Tibial nerve (tissue), 4 donors: Measurements from ENCODE around the gene OCIAD2.

Experiments used
- EP300 ChIP-seq, 2 donors: sonication (generic); formaldehyde crosslinking; IDR thresholded peaks; one replicate each; pipeline ENCODE4 v1.6.1; 2017; ENCODE audit warnings: antibody characterized with exemption in 2 of 2, mild to moderate bottlenecking in 1 of 2
- TF ChIP-seq, protein P1 (sequence below), 5 experiments: fragments of 200-600 bp in 3 of 5; fragments of 450-650 bp in 2 of 5; sonication (generic) in 3 of 5; IDR thresholded peaks; one replicate each; pipeline ENCODE4 v1.5.1; 2016 to 2019; ENCODE audit warnings: antibody characterized with exemption in 5 of 5, mild to moderate bottlenecking in 3 of 5, moderate library complexity in 2 of 5

DNA sequence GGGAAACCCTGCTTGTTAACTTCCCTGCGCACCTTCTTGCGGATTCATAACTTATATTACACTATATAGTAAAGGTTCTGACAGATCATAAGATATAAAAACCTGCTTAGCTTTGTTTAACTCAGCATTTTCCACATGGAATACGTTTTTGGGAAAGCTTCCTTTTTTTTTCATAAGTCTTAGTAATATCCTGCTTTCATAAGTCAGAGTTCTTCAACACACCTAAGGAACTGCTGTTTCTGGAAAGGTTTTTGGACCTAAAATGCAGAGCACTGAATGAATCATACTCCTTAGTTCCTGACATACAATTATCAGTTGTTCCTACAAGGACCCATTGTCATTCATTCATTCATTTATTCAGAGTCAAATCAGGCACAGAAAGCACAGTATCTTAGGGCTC is 32.3 kb upstream of the OCIAD2 start:
- TF ChIP-seq, protein P1, sequence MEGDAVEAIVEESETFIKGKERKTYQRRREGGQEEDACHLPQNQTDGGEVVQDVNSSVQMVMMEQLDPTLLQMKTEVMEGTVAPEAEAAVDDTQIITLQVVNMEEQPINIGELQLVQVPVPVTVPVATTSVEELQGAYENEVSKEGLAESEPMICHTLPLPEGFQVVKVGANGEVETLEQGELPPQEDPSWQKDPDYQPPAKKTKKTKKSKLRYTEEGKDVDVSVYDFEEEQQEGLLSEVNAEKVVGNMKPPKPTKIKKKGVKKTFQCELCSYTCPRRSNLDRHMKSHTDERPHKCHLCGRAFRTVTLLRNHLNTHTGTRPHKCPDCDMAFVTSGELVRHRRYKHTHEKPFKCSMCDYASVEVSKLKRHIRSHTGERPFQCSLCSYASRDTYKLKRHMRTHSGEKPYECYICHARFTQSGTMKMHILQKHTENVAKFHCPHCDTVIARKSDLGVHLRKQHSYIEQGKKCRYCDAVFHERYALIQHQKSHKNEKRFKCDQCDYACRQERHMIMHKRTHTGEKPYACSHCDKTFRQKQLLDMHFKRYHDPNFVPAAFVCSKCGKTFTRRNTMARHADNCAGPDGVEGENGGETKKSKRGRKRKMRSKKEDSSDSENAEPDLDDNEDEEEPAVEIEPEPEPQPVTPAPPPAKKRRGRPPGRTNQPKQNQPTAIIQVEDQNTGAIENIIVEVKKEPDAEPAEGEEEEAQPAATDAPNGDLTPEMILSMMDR (IDR thresholded peaks at IDR 0.05): no peak
- TF ChIP-seq EP300 (IDR thresholded peaks at IDR 0.05): no peak
